Measurements from ENCODE around the gene PTTG1IP. TPM values are rescaled to one million over a fixed set of nuclear protein-coding genes. Genes with fewer than 3 reads are reported as not detected.
"Not testable (repeated sequence)": the region's sequence is repeated elsewhere in the genome, so short reads cannot be mapped to it uniquely, and the experiment has no call there.

The PTTG1IP gene
- total and polyA plus RNA-seq, 3 donors from 2014 or later: 171 to 195 (median 190) TPM

DNA sequence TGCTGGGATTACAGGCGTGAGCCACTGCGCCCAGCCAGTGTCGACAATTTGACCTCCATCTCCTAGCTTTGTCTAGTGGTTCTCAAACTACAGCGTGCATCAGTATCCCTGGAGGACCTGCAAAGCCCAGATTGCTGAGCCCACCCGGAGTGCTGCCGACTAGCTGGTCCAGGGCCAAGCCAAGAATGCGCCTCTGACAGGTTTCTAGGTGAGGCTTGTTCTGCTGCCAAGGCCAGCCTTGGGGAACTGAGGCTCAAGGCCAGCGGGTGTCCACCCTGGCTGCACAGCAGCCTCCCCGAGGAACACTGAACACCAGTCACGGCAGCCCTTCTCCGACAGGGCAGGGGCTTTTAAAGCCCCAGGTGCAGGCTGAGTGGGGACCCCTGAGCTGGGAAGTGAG, 9.8 kb upstream of the PTTG1IP start:
- H3K4me3 ChIP-seq: no peak overlapping the region
- H3K36me3 ChIP-seq (ENCODE audit: low read depth, missing control alignments): no peaks in the 10 kb centered on the region
- H3K9me3 ChIP-seq: no peaks in the 10 kb centered on the region
- WGBS, 2 donors: 85 to 91% methylated on average over 7 to 11 of the region's 11 CpGs
- TF ChIP-seq, protein P1, sequence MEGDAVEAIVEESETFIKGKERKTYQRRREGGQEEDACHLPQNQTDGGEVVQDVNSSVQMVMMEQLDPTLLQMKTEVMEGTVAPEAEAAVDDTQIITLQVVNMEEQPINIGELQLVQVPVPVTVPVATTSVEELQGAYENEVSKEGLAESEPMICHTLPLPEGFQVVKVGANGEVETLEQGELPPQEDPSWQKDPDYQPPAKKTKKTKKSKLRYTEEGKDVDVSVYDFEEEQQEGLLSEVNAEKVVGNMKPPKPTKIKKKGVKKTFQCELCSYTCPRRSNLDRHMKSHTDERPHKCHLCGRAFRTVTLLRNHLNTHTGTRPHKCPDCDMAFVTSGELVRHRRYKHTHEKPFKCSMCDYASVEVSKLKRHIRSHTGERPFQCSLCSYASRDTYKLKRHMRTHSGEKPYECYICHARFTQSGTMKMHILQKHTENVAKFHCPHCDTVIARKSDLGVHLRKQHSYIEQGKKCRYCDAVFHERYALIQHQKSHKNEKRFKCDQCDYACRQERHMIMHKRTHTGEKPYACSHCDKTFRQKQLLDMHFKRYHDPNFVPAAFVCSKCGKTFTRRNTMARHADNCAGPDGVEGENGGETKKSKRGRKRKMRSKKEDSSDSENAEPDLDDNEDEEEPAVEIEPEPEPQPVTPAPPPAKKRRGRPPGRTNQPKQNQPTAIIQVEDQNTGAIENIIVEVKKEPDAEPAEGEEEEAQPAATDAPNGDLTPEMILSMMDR (IDR thresholded peaks at IDR 0.05): no peak
- TF ChIP-seq POLR2A (IDR thresholded peaks at IDR 0.05): no peak
- intact Hi-C loops (cut with DNase I; ENCODE audit: low total_unique reads): no loop called here
- no peak overlapping the region for H3K27ac ChIP-seq
- DNase-seq: no peak
- H3K27me3 ChIP-seq: no peaks in the 10 kb centered on the region
- peaks cover 16% of the 10 kb centered on the region for H3K4me1 ChIP-seq

DNA sequence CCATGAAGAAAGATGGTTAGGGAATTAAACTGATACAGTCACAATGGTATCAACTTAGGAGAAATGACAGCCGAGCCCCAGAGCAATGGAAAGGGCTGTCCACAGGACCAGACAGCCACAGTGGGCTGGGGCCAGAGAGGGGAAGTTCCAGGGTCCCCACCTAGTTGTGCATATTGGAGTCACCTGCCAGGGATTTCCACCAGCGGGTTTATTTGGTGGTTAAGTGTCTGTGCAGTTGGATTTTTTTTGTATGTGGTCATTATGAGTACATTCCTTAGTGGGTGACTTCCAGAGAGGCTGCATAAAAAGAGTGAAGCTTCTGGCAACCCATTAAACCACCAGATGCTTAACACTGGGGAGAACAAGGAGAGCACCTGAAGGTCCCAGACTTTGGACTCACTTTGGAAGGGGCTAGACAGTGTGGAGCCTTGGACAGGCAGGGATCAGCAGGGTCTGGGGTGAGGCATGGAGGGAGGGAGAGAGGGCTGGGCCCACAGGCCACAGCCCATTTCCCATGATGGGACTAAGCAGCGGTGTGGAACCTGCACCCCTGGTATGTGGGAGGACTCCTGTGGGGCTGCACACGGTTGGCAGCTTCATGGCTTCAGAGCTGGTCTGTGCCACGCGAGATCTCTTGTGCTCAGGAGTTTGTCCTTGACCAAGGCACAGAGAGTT, 7.8 kb upstream of the PTTG1IP start:
- TF ChIP-seq, protein P1 (IDR thresholded peaks at IDR 0.05): no peak
- no peak for TF ChIP-seq POLR2A (IDR thresholded peaks at IDR 0.05)
- Histone ChIP-seq H3K4me3 (no peak overlapping the region), H3K4me1 (peaks cover 20% of the 10 kb centered on the region), H3K36me3 (ENCODE audit: low read depth, missing control alignments) (no peaks in the 10 kb centered on the region), H3K27ac (peak overlapping the region in 1 of 2 donors; percentile 36), H3K27me3 (no peaks in the 10 kb centered on the region), H3K9me3 (no peaks in the 10 kb centered on the region)
- WGBS, 2 donors: 56 to 61% methylated on average over 4 to 6 of the region's 6 CpGs
- DNase-seq: no peak
- intact Hi-C loops (cut with DNase I; ENCODE audit: low total_unique reads): no loop called here

DNA sequence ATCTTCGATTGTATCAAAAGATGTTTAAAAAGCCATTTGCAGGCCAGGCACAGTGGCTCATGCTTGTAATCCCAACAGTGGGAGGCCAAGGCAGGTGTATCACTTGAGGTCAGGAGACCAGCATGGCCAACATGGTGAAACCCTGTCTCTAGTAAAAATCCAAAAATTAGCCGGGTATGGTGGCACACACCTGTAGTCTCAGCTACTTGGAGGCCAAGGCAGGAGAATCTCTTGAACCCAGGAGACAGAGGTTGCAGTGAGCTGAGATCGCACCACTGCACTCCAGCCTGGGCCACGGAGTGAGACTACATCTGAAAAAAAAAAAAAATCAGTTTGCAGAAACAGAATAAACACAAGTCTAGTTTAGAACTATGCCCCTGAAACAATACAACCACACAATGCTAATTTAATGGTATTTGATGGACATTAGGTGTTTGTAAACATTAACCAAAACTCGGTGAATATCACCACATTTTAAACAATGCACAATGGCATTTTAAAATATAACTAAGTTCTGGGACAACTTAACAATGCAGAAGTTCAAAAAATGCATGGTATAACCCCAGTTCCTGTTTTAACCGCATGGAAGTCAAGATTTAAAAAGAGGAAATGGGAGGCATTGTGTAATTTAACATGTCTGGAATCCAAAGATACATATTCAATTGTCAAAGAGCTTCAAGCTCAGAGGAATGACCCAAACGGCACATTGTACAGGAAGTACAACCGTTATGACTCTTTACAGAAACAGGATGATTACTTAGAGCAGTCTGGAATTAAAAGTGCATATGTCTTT, 7.1 kb upstream of the PTTG1IP start:
- H3K27me3 ChIP-seq: no peaks in the 10 kb centered on the region
- intact Hi-C loops (cut with DNase I; ENCODE audit: low total_unique reads): no loop called here
- TF ChIP-seq, protein P1 (IDR thresholded peaks at IDR 0.05): no peak
- TF ChIP-seq POLR2A (IDR thresholded peaks at IDR 0.05): no peak
- peaks cover 23% of the 10 kb centered on the region for H3K4me1 ChIP-seq
- H3K27ac ChIP-seq: peak overlapping the region in 1 of 2 donors; percentile 36
- 70 to 73% methylated on average over 8 of the region's 8 CpGs for WGBS, 2 donors
- no peak for DNase-seq
- no peaks in the 10 kb centered on the region for H3K9me3 ChIP-seq
- H3K4me3 ChIP-seq: no peak overlapping the region
- no peaks in the 10 kb centered on the region for H3K36me3 ChIP-seq (ENCODE audit: low read depth, missing control alignments)

DNA sequence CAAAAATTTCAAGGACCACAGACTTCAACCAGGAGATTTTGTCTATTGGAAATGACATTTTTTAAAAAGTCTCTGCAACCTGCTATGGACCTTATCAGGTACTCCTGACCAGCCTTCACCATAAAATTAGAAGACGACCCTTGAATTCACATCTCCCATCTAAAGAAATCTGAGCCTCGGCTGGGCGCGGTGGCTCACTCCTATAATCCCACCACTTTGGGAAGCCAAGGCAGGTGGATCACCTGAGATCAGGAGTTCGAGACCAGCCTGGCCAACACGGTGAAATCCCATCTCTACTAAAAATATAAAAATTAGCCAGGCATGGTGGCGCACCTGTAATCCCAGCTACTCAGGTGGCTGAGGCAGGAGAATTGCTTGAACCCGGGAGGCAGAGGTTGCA, 5.7 kb upstream of the PTTG1IP start:
- intact Hi-C loops (cut with DNase I; ENCODE audit: low total_unique reads); H3K27ac ChIP-seq: not testable (repeated sequence)

DNA sequence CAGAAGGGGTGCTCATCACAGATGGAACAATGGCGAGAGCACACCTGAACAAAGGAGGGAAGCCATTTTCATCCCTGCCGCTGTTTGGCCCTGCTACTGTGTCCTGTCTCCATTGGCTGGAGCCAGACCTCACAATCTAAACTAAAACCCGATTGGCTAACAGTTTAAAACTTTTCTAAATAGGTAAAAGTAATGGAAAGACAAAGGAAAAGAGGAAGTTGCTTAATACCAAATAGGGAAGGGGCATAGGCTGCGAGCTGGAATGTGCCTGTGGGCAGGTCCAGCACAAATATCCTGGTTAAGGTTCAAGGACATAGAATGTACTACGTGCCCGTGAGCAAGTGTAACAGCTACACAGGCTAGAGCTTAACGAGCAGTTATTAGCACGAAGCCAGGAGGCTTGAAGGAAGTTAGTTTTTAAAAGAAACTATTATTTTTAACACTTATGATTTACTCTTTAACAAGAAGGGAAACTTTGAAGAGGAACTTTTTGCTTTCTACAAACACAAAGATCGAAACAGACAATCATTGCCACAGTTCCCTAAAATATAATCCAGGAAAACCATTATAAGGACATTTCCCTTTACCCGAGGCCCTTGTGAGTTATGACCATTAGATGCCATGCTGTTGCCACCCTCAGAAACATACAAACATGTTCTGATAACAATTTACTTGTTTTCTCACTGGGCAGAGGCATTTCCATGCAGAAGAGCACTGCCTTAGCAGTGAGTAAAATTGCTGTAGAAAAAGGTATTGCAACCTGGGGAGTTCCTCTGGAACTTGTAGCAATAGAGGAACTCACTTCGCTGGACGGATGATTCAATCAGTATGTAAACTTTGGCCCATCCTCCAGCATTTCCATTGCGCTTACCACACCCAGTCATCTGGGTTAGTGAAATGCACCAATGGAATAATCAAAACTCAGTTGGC, 4.8 kb upstream of the PTTG1IP start:
- H3K4me1 ChIP-seq: peaks cover 23% of the 10 kb centered on the region
- peak overlapping the region; percentile 8 to 36 for H3K27ac ChIP-seq
- no peaks in the 10 kb centered on the region for H3K36me3 ChIP-seq (ENCODE audit: low read depth, missing control alignments)
- intact Hi-C loops (cut with DNase I; ENCODE audit: low total_unique reads): no loop called here
- TF ChIP-seq, protein P1 (IDR thresholded peaks at IDR 0.05): no peak
- TF ChIP-seq POLR2A (IDR thresholded peaks at IDR 0.05): no peak
- WGBS, 2 donors: 28 to 36% methylated on average over 13 of the region's 13 CpGs
- H3K27me3 ChIP-seq: no peaks in the 10 kb centered on the region
- H3K4me3 ChIP-seq: no peak overlapping the region
- H3K9me3 ChIP-seq: no peaks in the 10 kb centered on the region
- peak; percentile 56 for DNase-seq

More for the DNA sequence above, 5.7 kb upstream of the PTTG1IP start:
- H3K4me3 ChIP-seq; H3K36me3 ChIP-seq (ENCODE audit: low read depth, missing control alignments); H3K27me3 ChIP-seq; H3K9me3 ChIP-seq; DNase-seq: not testable (repeated sequence)
- WGBS, 2 donors: 96 to 98% methylated on average over 8 of the region's 8 CpGs
- H3K4me1 ChIP-seq: peaks cover 23% of the 10 kb centered on the region

All from testis (tissue), 3 donors.